Thyroid gland (tissue), 4 donors: ENCODE measurements around the gene CHST8. TPM values are rescaled to one million over a fixed set of nuclear protein-coding genes. Genes with fewer than 3 reads are reported as not detected.
"Not testable (repeated sequence)": the region's sequence is repeated elsewhere in the genome, so short reads cannot be mapped to it uniquely, and the experiment has no call there.

Source experiments
- DNase-seq, 2 donors: peaks; one replicate each; pipeline ENCODE4 v3.0.0-alpha.2; 2019
- H3K27ac ChIP-seq, 3 donors: fragments of 200-600 bp; sonication (generic); 1 replicate in 2 of 3; 2 replicates in 1 of 3; pipeline ENCODE4 v1.5.1; 2016 to 2019; ENCODE audit warnings: mild to moderate bottlenecking in 1 of 3, moderate library complexity in 1 of 3
- H3K27me3 ChIP-seq: fragments of 200-600 bp; sonication (generic); one replicate; pipeline ENCODE4 v1.5.1; 2019
- H3K36me3 ChIP-seq, 2 donors: fragments of 200-600 bp; sonication (generic); one replicate each; pipeline ENCODE4 v1.5.1; 2016 to 2019
- H3K4me1 ChIP-seq, 2 donors: fragments of 200-600 bp; sonication (generic); one replicate each; pipeline ENCODE4 v1.5.1; 2017 to 2019
- H3K4me3 ChIP-seq, 3 donors: fragments of 200-600 bp; sonication (generic); replicated peaks in 1 of 3; 1 replicate in 2 of 3; 2 replicates in 1 of 3; pipeline ENCODE4 v1.5.1; 2016; ENCODE audit warnings: mild to moderate bottlenecking in 1 of 3
- H3K9me3 ChIP-seq: fragments of 200-600 bp; sonication (generic); one replicate; pipeline ENCODE4 v1.5.1; 2017
- POLR2A ChIP-seq, 2 donors: fragments of 450-650 bp; IDR thresholded peaks; one replicate each; pipeline ENCODE4 v1.6.1; 2017; ENCODE audit warnings: antibody characterized with exemption in 2 of 2, mild to moderate bottlenecking in 2 of 2, moderate library complexity in 1 of 2
- WGBS, 2 donors: methylation state at CpG; one replicate each; pipeline ENCODE4 v1.1.5; 2017; 5-methylcytosine and 5-hydroxymethylcytosine counted together
- intact Hi-C: fragments of 100-400 bp; cut with DNase I; formaldehyde crosslinking; loops from one replicate; pipeline ENCODE4 v1.15.1; 2023
- total RNA-seq, 4 donors: library from RNA; depleted of rRNA; stranded (reverse); fragments of >200 nt; gene quantifications; one replicate each; pipeline ENCODE4 v1.2.3, GENCODE V29; 2016
- TF ChIP-seq, protein P1 (sequence below), 6 experiments: fragments of 200-600 bp in 3 of 6; fragments of 450-650 bp in 3 of 6; sonication (generic) in 3 of 6; IDR thresholded peaks; one replicate each; pipeline ENCODE4 v1.5.1; 2016 to 2019; ENCODE audit warnings: antibody characterized with exemption in 6 of 6, mild to moderate bottlenecking in 2 of 6, inconsistent platforms in 1 of 6, moderate library complexity in 1 of 6

CHST8 gene
- total RNA-seq, 4 donors from 2014 or later, result 0.83 to 2.6 (median 1.4) TPM; not detected in 1

DNA sequence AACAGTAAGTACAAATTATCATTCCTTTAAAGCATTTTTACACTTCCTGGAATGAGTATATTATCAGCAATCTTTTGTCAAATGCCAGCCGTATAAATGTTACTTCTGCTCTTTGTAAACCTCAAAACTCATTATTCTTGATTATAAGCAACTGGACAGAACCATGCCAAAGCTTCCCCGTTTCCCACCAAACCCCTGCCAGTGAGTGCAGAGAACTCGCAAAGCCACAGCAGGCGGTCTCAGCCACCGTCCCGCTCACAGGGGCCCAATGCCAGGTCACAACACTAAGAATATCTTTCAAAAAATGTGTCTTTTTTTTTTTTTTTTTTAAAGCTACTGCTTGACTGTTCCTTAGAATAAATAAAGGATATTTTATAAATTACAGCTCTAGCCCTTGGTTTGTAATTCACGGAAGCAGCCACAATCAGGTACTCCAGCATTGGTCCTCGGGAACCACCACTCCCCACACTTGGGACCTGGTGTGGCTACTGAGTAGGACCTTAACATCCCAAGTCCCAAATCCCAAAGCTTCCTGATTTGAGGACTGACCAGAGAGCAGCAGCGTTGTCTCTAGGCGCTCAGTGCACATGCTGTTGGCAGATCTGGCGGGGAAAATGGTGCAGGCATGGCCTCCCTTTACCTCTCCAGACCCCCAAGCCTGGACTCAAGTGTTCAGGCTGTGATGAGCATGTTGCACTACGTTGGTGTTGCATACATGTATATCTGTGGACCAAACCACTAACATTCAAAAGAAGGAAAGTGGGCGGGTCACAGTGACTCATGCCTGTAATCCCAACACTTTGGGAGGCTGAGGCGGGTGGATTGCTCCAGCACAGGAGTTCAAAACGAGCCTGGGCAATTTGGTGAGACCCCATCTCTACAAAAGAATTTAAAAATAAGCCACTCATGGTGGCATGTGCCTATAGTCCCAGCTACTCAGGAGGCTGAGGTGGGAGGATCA is 193.9 kb downstream of the CHST8 start:
- Histone ChIP-seq H3K4me3 (no peak overlapping the region), H3K9me3 (no peaks in the 10 kb centered on the region), H3K27ac (no peak overlapping the region), H3K4me1 (peaks cover 5 to 14% of the 10 kb centered on the region in 2 donors), H3K27me3 (no peaks in the 10 kb centered on the region), H3K36me3 (peaks cover 28 to 36% of the 10 kb centered on the region in 2 donors)
- DNase-seq, result no peak
- WGBS, 2 donors, result 87 to 89% methylated on average over 14 to 15 of the region's 15 CpGs
- intact Hi-C loops, result no loop called here
- no peak for TF ChIP-seq POLR2A (IDR thresholded peaks at IDR 0.05)
- TF ChIP-seq, protein P1, sequence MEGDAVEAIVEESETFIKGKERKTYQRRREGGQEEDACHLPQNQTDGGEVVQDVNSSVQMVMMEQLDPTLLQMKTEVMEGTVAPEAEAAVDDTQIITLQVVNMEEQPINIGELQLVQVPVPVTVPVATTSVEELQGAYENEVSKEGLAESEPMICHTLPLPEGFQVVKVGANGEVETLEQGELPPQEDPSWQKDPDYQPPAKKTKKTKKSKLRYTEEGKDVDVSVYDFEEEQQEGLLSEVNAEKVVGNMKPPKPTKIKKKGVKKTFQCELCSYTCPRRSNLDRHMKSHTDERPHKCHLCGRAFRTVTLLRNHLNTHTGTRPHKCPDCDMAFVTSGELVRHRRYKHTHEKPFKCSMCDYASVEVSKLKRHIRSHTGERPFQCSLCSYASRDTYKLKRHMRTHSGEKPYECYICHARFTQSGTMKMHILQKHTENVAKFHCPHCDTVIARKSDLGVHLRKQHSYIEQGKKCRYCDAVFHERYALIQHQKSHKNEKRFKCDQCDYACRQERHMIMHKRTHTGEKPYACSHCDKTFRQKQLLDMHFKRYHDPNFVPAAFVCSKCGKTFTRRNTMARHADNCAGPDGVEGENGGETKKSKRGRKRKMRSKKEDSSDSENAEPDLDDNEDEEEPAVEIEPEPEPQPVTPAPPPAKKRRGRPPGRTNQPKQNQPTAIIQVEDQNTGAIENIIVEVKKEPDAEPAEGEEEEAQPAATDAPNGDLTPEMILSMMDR (IDR thresholded peaks at IDR 0.05), result no peak

GRCh38 chr19:33818411-33818810 is 196.7 kb downstream of the CHST8 start:
- DNase-seq, result no peak
- no peak for TF ChIP-seq POLR2A (IDR thresholded peaks at IDR 0.05)
- TF ChIP-seq, protein P1 (IDR thresholded peaks at IDR 0.05), result no peak
- intact Hi-C loops, result no loop called here
- Histone ChIP-seq H3K4me3 (no peak overlapping the region), H3K27me3 (no peaks in the 10 kb centered on the region), H3K36me3 (peaks cover 3 to 8% of the 10 kb centered on the region in 2 donors), H3K4me1 (peaks cover 5 to 16% of the 10 kb centered on the region in 2 donors), H3K9me3 (no peaks in the 10 kb centered on the region), H3K27ac (no peak overlapping the region)
- WGBS, 2 donors, result 78 to 83% methylated on average over 4 of the region's 4 CpGs

DNA sequence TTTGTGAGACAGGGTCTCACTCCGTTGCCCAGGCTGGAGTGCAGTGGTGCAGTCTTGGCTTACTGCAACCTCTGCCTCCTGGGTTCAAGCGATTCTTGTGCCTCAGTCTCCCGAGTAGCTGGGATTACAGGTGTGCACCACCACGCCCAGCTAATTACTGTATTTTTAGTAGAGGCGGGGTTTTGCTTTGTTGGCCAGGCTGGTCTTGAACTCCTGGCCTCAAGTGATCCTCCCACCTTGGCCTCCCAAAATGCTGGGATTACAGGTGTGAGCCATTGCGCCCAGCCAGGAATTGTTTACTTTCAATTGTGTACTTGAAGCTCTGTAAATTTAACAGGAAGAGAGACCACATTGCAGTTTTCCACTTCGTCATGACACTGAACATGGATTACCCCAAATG is 197.3 kb downstream of the CHST8 start:
- H3K36me3 ChIP-seq, H3K27ac ChIP-seq, H3K9me3 ChIP-seq, H3K27me3 ChIP-seq, intact Hi-C loops, DNase-seq, H3K4me3 ChIP-seq: not testable (repeated sequence)
- peaks cover 5 to 16% of the 10 kb centered on the region in 2 donors for H3K4me1 ChIP-seq
- 90 to 93% methylated on average over 7 of the region's 7 CpGs for WGBS, 2 donors

DNA sequence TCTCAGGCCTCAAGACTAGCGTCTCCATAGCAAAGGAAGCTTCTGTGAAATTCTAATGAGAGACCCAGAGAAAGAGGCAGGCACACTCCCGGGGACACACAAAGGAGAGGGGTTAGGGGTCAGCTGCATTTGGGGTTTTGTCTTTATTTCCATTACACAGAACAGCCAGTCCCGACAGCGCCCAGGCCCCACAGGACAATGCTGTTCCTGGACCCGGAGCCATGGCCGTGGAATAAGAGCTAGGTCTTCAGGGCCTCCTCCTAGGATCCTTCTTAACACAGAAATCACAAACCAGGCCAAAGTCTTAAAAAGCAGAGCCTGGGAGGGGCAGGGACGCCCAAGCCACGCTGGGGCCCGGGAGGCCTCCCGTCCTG is 197.7 kb downstream of the CHST8 start:
- H3K27me3 ChIP-seq, result no peaks in the 10 kb centered on the region
- H3K4me1 ChIP-seq, result peaks cover 5 to 16% of the 10 kb centered on the region in 2 donors
- H3K36me3 ChIP-seq, result no peaks in the 10 kb centered on the region
- peak overlapping the region in 1 of 3 donors; percentile 21 for H3K4me3 ChIP-seq
- no peak for DNase-seq
- peak overlapping the region in 1 of 3 donors; percentile 24 for H3K27ac ChIP-seq
- WGBS, 2 donors, result 48% methylated on average over 10 of the region's 10 CpGs
- no peak for TF ChIP-seq POLR2A (IDR thresholded peaks at IDR 0.05)
- TF ChIP-seq, protein P1 (IDR thresholded peaks at IDR 0.05), result no peak
- H3K9me3 ChIP-seq, result no peaks in the 10 kb centered on the region
- intact Hi-C loops, result no loop called here

GRCh38 chr19:33819880-33820781 is 198.4 kb downstream of the CHST8 start:
- H3K27ac ChIP-seq, result peak overlapping the region in 2 of 3 donors; percentile 24 to 56
- TF ChIP-seq POLR2A (IDR thresholded peaks at IDR 0.05), result peak in 1 of 2 donors; percentile 24
- TF ChIP-seq, protein P1 (IDR thresholded peaks at IDR 0.05), result peak in 1 of 6 experiments; percentile 18
- WGBS, 2 donors, result 14 to 19% methylated on average over 9 to 10 of the region's 61 CpGs
- H3K4me3 ChIP-seq, result peak overlapping the region in 1 of 3 donors; percentile 21
- no peaks in the 10 kb centered on the region for H3K9me3 ChIP-seq
- intact Hi-C loops, result no loop called here
- DNase-seq, result peak; percentile 67 to 72
- peaks cover 5 to 16% of the 10 kb centered on the region in 2 donors for H3K4me1 ChIP-seq
- no peaks in the 10 kb centered on the region for H3K36me3 ChIP-seq
- no peaks in the 10 kb centered on the region for H3K27me3 ChIP-seq
